SK-N-SH (cell line): ENCODE data around the gene U2SURP. TPM values are rescaled to one million over a fixed set of nuclear protein-coding genes. Genes with fewer than 3 reads are reported as not detected.
A peak's percentile ranks its signal among the peaks of the same experiment; 100 is the strongest.

Experiments
- CTCF ChIA-PET: fragments of 300-600, 350-600 bp; formaldehyde crosslinking; extraction: SDS; loops from one replicate; lab custom pipeline; 2021; lab: Yijun Ruan, JAX
- POLR2A ChIA-PET: fragments of 350-600 bp; sonication (Branson Sonifier 250); formaldehyde crosslinking; extraction: SDS; loops from one replicate; lab custom pipeline; 2020; ENCODE audit warnings: antibody characterized with exemption, inconsistent platforms; lab: Yijun Ruan, JAX
- DNase-seq: peaks from one replicate; pipeline ENCODE4 v3.0.0; 2012
- H2AFZ ChIP-seq: fragments of 200-600 bp; sonication (generic); 2 replicates; pipeline ENCODE4 v1.8.1; 2016; ENCODE audit warnings: antibody characterized with exemption, mild to moderate bottlenecking, low read depth
- H3F3A ChIP-seq: fragments of 200-600 bp; sonication (generic); replicated peaks from 2 replicates; pipeline ENCODE3; 2016; ENCODE audit warnings: antibody characterized with exemption, mild to moderate bottlenecking; ENCODE audit not compliant: insufficient read depth
- H3K27ac ChIP-seq, 2 experiments: fragments of 200-500 bp in 1 of 2; fragments of 200-600 bp in 1 of 2; sonication (Bioruptor generic) in 1 of 2; sonication (generic), shearing (Covaris generic) in 1 of 2; 2 replicates each; pipeline versions ENCODE4 v1.5.1 to v1.6.1; 2014 to 2016; ENCODE audit warnings: low read depth in 2 of 2, inconsistent platforms in 1 of 2, low read length in 1 of 2, mild to moderate bottlenecking in 1 of 2, mixed read lengths in 1 of 2
- H3K27me3 ChIP-seq: fragments of 200-600 bp; sonication (generic), shearing (Covaris generic); 2 replicates; pipeline ENCODE4 v1.6.1; 2016; ENCODE audit warnings: mixed run types; ENCODE audit not compliant: insufficient read depth
- H3K36me3 ChIP-seq, 2 experiments: fragments of 200-500 bp in 1 of 2; fragments of 200-600 bp in 1 of 2; sonication (Bioruptor generic) in 1 of 2; sonication (generic) in 1 of 2; replicated peaks in 1 of 2; 2 replicates each; pipeline versions ENCODE3 to v1.5.1; 2014 to 2016; ENCODE audit warnings: low read length in 1 of 2, mild to moderate bottlenecking in 1 of 2; ENCODE audit not compliant: insufficient read depth in 2 of 2, control insufficient read depth in 1 of 2
- H3K4me1 ChIP-seq, 2 experiments: fragments of 200-500 bp in 1 of 2; fragments of 200-600 bp in 1 of 2; sonication (Bioruptor generic) in 1 of 2; sonication (generic), shearing (Covaris generic) in 1 of 2; 2 replicates each; pipeline versions ENCODE4 v1.5.1 to v1.6.1; 2014 to 2016; ENCODE audit warnings: low read depth in 1 of 2, low read length in 1 of 2, mixed run types in 1 of 2; ENCODE audit not compliant: insufficient read depth in 2 of 2, control insufficient read depth in 1 of 2
- H3K4me2 ChIP-seq: fragments of 200-600 bp; sonication (generic), shearing (Covaris generic); 2 replicates; pipeline ENCODE4 v1.6.1; 2017; ENCODE audit warnings: mixed run types
- H3K4me3 ChIP-seq, 2 experiments: fragments of 200-500 bp in 1 of 2; fragments of 200-600 bp in 1 of 2; sonication (Bioruptor generic) in 1 of 2; sonication (generic), shearing (Covaris generic) in 1 of 2; 2 replicates each; pipeline versions ENCODE4 v1.5.1 to v1.8.1; 2014 to 2016; ENCODE audit warnings: low read depth in 2 of 2, inconsistent platforms in 1 of 2, low read length in 1 of 2, mild to moderate bottlenecking in 1 of 2, mixed read lengths in 1 of 2, moderate library complexity in 1 of 2
- H3K79me2 ChIP-seq: fragments of 200-600 bp; sonication (generic); 2 replicates; pipeline ENCODE4 v1.8.1; 2017; ENCODE audit warnings: mild to moderate bottlenecking; ENCODE audit not compliant: insufficient read depth
- H3K9ac ChIP-seq: fragments of 200-600 bp; sonication (generic); 2 replicates; pipeline ENCODE4 v1.6.1; 2017; ENCODE audit warnings: mixed run types
- H3K9me2 ChIP-seq: fragments of 200-600 bp; sonication (generic); 2 replicates; pipeline ENCODE4 v1.6.1; 2017; ENCODE audit warnings: mixed run types
- H3K9me3 ChIP-seq: fragments of 200-600 bp; sonication (generic); 2 replicates; pipeline ENCODE4 v1.6.1; 2017; ENCODE audit warnings: mixed run types, mild to moderate bottlenecking, moderate library complexity
- H4K20me1 ChIP-seq: fragments of 200-600 bp; sonication (generic); 2 replicates; pipeline ENCODE4 v1.6.1; 2017; ENCODE audit warnings: mild to moderate bottlenecking, mixed run types; ENCODE audit not compliant: insufficient read depth
- CHD2 ChIP-seq: fragments of 150-350 bp; IDR thresholded peaks from 2 replicates; pipeline ENCODE4 v1.6.1; 2018; ENCODE audit warnings: low read length; ENCODE audit not compliant: partially characterized antibody
- ELF1 ChIP-seq: IDR thresholded peaks from 2 replicates; pipeline ENCODE4 v1.4.0; 2012
- EP300 ChIP-seq, 2 experiments: IDR thresholded peaks; 2 replicates each; pipeline versions ENCODE4 v1.4.0 to v1.6.1; 2012; ENCODE audit warnings: borderline replicate concordance in 1 of 2, low read depth in 1 of 2, low read length in 1 of 2
- GATA2 ChIP-seq: sonication (generic); formaldehyde crosslinking; IDR thresholded peaks from 2 replicates; pipeline ENCODE4 v1.5.0; 2020; ENCODE audit warnings: mild to moderate bottlenecking, missing genetic modification reagents
- MXI1 ChIP-seq: IDR thresholded peaks from 2 replicates; pipeline ENCODE4 v1.6.1; 2012; ENCODE audit warnings: mild to moderate bottlenecking, low read depth, low read length, improper control_type of control experiment
- NFIC ChIP-seq: IDR thresholded peaks from 2 replicates; pipeline ENCODE4 v1.4.0; 2012; ENCODE audit warnings: borderline replicate concordance
- RAD21 ChIP-seq: IDR thresholded peaks from 2 replicates; pipeline ENCODE4 v1.6.1; 2012; ENCODE audit warnings: mild to moderate bottlenecking, low read length
- RCOR1 ChIP-seq: fragments of 150-350 bp; IDR thresholded peaks from 2 replicates; pipeline ENCODE4 v1.6.1; 2017; ENCODE audit warnings: antibody characterized with exemption, low read length
- RFX5 ChIP-seq: IDR thresholded peaks from 2 replicates; pipeline ENCODE4 v1.6.1; 2012; ENCODE audit warnings: mild to moderate bottlenecking, improper control_type of control experiment, low read length
- SIN3A ChIP-seq: IDR thresholded peaks from 2 replicates; pipeline ENCODE4 v1.6.1; 2012; ENCODE audit warnings: low read depth, mild to moderate bottlenecking, low read length, moderate library complexity, borderline replicate concordance
- SMC3 ChIP-seq: IDR thresholded peaks from 2 replicates; pipeline ENCODE4 v1.6.1; 2012; ENCODE audit warnings: low read depth, low read length, improper control_type of control experiment
- TAF1 ChIP-seq: IDR thresholded peaks from 2 replicates; pipeline ENCODE4 v1.6.1; 2012; ENCODE audit warnings: low read depth, mild to moderate bottlenecking, low read length, moderate library complexity, borderline replicate concordance
- TCF12 ChIP-seq: IDR thresholded peaks from 2 replicates; pipeline ENCODE4 v1.4.0; 2012
- WGBS: methylation state at CpG from one replicate; pipeline ENCODE4 v1.1.6; 2017; ENCODE audit warnings: low lambda C conversion rate; 5-methylcytosine and 5-hydroxymethylcytosine counted together
- polyA plus RNA-seq, 3 experiments: library from polyadenylated mRNA; depleted of rRNA; stranded (reverse); fragments of >200 nt; gene quantifications; 2 replicates each; pipeline ENCODE4 v1.2.3, GENCODE V29; 2012
- TF ChIP-seq, protein P1 (sequence below): fragments of 200-600 bp; sonication (generic); IDR thresholded peaks from 2 replicates; pipeline ENCODE4 v1.6.1; 2017; ENCODE audit warnings: antibody characterized with exemption, mild to moderate bottlenecking, moderate library complexity
- TF ChIP-seq, protein P2 (sequence below): IDR thresholded peaks from 2 replicates; pipeline ENCODE4 v1.4.0; 2012; ENCODE audit warnings: low read depth, borderline replicate concordance
- TF ChIP-seq, protein P3 (sequence below): fragments of 150-350 bp; IDR thresholded peaks from 2 replicates; pipeline ENCODE4 v1.6.1; 2017; ENCODE audit warnings: antibody characterized with exemption, low read length, low read depth, borderline replicate concordance
- TF ChIP-seq, protein P4 (sequence below): IDR thresholded peaks from 2 replicates; pipeline ENCODE4 v1.6.1; 2012; ENCODE audit warnings: mild to moderate bottlenecking, low read depth, low read length, moderate library complexity

U2SURP gene
- polyA plus RNA-seq, 1 of the 3 experiments (the other 2 are of a cell fraction): 10.9 TPM

DNA sequence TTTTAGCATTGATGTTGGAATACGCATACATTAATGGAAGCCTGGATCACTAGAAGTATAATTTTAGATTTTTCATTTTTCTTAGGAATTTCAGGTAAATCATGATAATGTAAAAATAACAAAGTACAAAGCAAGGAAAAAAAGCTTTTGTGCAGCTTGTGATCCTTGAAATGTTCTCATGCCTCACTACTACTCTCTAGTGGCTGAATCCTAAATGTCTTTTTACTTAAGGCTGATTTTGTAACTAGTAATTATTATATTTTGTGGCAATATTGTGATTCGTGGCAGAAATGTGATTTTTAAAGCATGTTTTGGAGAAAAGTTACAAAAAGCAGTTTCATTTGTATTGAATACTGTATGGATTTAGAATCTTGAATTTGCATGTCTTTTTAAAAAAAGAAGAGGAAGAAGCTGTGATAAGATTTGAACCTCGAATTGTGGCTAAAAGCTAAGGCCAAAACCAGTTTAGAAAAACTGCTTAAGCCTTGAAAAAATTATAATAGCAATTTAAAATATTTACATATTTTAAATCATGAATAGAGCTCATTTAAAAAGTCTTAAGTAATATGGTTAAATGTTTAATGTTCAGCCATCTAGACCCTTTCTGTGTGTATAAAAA lies 39.0 kb downstream of the U2SURP start:
- H3K9me3 ChIP-seq: no peaks in the 10 kb centered on the region
- TF ChIP-seq TCF12 (no peak), RAD21 (peak; percentile 27; the same call in 1 of the 2 replicates), RCOR1 (no peak)
- TF ChIP-seq, protein P1, sequence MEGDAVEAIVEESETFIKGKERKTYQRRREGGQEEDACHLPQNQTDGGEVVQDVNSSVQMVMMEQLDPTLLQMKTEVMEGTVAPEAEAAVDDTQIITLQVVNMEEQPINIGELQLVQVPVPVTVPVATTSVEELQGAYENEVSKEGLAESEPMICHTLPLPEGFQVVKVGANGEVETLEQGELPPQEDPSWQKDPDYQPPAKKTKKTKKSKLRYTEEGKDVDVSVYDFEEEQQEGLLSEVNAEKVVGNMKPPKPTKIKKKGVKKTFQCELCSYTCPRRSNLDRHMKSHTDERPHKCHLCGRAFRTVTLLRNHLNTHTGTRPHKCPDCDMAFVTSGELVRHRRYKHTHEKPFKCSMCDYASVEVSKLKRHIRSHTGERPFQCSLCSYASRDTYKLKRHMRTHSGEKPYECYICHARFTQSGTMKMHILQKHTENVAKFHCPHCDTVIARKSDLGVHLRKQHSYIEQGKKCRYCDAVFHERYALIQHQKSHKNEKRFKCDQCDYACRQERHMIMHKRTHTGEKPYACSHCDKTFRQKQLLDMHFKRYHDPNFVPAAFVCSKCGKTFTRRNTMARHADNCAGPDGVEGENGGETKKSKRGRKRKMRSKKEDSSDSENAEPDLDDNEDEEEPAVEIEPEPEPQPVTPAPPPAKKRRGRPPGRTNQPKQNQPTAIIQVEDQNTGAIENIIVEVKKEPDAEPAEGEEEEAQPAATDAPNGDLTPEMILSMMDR: peak; percentile 69
- CTCF ChIA-PET: interaction anchor here (0.6 to 1.4 kb wide), 15 partner anchors 9 to 94 kb away, joined by 3 to 18 read pairs (median 3); no protein-coding TSS in a partner anchor
- H3K79me2 ChIP-seq: 0 out of 2 replicates have a peak, but pooled peaks cover under 1% of the 10 kb centered on the region
- POLR2A ChIA-PET: interaction anchor here (1.6 kb wide), 1 partner anchor 39 kb away, joined by 5 read pairs; the partner anchor contains the start of gene U2SURP
- H3K36me3 ChIP-seq: peaks cover 71% of the 10 kb centered on the region in 2 experiments
- H3K4me2 ChIP-seq: no peak overlapping the region
- WGBS: 78% methylated on average over 3 of the region's 3 CpGs
- H3K9me2 ChIP-seq: no peaks in the 10 kb centered on the region
- H3K4me1 ChIP-seq: no peaks in the 10 kb centered on the region
- no peaks in the 10 kb centered on the region for H4K20me1 ChIP-seq
- DNase-seq: no peak
- no peak overlapping the region for H3K9ac ChIP-seq
- H3K27me3 ChIP-seq: no peaks in the 10 kb centered on the region
- no peak overlapping the region; a peak in 1 of 4 replicates for H3K4me3 ChIP-seq
- no peak overlapping the region for H2AFZ ChIP-seq
- no peak overlapping the region for H3K27ac ChIP-seq
- H3F3A ChIP-seq: peaks cover 12% of the 10 kb centered on the region

DNA sequence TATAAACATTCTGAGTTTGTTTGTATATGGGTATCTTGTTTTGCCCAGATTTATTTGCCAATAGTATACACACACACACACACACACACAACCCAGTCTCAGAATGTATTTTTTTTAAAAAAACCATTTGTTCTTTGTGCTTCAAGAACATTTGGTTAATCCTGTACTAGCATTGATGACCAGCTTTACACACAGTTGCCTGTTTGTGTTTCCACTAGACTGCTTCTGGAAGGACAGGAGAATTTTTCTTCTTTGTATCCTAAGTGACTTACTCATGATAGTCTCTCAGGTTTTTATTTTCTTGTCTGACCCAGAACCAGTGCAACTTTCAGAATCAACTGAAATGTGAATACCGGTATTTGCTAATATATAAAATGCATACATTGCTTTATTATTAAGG lies 40.5 kb downstream of the U2SURP start:
- Histone ChIP-seq H3K79me2 (peaks cover 7% of the 10 kb centered on the region; the same call in 1 of the 2 replicates), H3K9me2 (no peaks in the 10 kb centered on the region), H3F3A (peaks cover 13% of the 10 kb centered on the region), H3K27ac (no peak overlapping the region), H3K9ac (no peak overlapping the region), H3K4me2 (no peak overlapping the region), H3K4me1 (no peaks in the 10 kb centered on the region), H3K9me3 (no peaks in the 10 kb centered on the region), H3K36me3 (peaks cover 63 to 68% of the 10 kb centered on the region in 2 experiments), H2AFZ (no peak overlapping the region), H4K20me1 (no peaks in the 10 kb centered on the region), H3K27me3 (no peaks in the 10 kb centered on the region), H3K4me3 (no peak overlapping the region)
- ChIA-PET POLR2A (no interaction called here), CTCF (interaction anchor here (1.1 to 1.4 kb wide), 2 partner anchors 23 to 213 kb away, joined by 4 to 5 read pairs; no protein-coding TSS in a partner anchor)
- TF ChIP-seq GATA2 (CRISPR knock-in tag) (no peak), RCOR1 (no peak), SMC3 (no peak), NFIC (no peak), ELF1 (no peak), EP300 (IDR thresholded peaks at IDR 0.05; ENCODE audit: borderline replicate concordance in 1 of 2, low read depth in 1 of 2, low read length in 1 of 2) (no peak), CHD2 (no peak), SIN3A (no peak), TAF1 (no peak), RFX5 (no peak), MXI1 (no peak)
- TF ChIP-seq, protein P1: no peak
- TF ChIP-seq, protein P2, sequence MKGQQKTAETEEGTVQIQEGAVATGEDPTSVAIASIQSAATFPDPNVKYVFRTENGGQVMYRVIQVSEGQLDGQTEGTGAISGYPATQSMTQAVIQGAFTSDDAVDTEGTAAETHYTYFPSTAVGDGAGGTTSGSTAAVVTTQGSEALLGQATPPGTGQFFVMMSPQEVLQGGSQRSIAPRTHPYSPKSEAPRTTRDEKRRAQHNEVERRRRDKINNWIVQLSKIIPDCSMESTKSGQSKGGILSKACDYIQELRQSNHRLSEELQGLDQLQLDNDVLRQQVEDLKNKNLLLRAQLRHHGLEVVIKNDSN: no peak
- TF ChIP-seq, protein P3, sequence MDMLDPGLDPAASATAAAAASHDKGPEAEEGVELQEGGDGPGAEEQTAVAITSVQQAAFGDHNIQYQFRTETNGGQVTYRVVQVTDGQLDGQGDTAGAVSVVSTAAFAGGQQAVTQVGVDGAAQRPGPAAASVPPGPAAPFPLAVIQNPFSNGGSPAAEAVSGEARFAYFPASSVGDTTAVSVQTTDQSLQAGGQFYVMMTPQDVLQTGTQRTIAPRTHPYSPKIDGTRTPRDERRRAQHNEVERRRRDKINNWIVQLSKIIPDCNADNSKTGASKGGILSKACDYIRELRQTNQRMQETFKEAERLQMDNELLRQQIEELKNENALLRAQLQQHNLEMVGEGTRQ: no peak
- TF ChIP-seq, protein P4, sequence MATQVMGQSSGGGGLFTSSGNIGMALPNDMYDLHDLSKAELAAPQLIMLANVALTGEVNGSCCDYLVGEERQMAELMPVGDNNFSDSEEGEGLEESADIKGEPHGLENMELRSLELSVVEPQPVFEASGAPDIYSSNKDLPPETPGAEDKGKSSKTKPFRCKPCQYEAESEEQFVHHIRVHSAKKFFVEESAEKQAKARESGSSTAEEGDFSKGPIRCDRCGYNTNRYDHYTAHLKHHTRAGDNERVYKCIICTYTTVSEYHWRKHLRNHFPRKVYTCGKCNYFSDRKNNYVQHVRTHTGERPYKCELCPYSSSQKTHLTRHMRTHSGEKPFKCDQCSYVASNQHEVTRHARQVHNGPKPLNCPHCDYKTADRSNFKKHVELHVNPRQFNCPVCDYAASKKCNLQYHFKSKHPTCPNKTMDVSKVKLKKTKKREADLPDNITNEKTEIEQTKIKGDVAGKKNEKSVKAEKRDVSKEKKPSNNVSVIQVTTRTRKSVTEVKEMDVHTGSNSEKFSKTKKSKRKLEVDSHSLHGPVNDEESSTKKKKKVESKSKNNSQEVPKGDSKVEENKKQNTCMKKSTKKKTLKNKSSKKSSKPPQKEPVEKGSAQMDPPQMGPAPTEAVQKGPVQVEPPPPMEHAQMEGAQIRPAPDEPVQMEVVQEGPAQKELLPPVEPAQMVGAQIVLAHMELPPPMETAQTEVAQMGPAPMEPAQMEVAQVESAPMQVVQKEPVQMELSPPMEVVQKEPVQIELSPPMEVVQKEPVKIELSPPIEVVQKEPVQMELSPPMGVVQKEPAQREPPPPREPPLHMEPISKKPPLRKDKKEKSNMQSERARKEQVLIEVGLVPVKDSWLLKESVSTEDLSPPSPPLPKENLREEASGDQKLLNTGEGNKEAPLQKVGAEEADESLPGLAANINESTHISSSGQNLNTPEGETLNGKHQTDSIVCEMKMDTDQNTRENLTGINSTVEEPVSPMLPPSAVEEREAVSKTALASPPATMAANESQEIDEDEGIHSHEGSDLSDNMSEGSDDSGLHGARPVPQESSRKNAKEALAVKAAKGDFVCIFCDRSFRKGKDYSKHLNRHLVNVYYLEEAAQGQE: no peak
- 100% methylated on average over 1 of the region's 1 CpG for WGBS
- no peak for DNase-seq
